ENCODE measurements around the gene SLC5A10.

SLC5A10 gene

DNA sequence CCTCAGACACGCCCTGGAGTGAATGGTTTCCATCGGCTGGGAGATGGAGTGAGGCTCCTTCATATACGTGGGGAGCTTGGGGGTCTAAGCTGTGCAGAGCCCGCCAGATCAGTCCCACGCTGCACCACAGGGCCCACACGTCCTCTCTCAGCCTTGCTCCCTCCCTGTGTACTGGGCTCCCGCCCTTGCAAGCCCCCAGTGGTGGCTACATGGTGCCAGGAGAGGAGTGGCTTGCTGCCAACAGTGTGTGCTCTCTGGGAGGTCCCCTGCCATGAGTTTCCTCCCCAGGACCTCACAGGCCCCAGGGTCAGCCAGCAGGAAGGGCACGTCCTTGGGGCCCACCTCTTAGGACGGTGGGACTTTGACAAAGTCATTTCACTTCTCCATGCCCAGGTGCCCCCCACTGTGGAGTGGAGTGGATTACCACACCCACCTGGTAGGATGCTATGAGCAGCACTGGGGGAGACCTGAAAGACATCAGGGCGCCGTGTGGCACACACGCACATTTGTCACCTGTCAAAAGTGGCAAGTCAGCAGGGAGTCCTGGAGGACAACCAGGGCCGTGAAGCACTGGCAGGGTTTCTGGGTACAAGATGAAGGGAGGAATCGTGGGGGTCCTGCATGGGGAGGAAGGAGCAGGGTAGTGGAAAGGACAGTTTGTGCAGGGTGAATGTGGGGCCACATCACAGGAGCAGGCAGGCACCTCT lies 13.7 kb downstream of the SLC5A10 start:
- no peak for DNase-seq

DNA sequence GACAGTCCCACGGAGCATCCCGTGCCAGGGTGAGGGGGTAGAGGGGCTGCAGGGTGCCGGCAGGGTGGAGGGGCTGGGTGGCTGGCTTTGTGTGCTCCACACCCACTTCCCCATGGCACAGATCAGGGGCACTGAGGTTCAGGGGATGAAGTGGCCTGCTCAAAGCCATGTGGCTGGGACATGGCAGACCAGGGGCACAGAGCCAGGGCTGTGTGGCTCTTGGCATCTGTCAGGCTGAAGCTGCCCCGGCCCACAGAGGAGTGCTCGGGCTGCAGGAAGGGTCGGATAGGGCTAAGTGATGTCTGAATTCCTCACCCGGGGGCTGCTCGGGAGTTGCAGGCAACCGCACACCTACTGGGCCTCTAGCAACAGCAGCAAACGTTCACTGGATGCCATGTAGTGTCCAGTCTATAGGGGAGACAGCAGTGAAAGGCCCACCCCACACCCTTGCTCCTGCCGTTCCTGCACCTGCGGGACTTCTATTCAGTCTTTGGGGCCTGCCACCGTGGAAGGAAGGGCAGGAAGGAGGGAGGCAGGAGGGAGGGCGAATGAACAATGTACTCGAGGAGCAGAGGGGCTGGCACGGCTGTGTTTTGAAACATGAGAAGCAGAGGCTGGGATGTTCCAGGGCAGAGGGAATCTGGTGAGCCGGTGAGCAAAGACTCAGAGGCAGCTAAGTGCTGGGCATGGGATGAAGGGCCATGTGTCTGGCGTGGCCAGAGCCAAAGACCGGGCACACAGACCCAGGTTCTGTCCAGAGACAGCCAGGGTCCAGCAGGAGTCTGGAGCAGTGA lies 15.1 kb downstream of the SLC5A10 start:
- DNase-seq, result no peak

DNA sequence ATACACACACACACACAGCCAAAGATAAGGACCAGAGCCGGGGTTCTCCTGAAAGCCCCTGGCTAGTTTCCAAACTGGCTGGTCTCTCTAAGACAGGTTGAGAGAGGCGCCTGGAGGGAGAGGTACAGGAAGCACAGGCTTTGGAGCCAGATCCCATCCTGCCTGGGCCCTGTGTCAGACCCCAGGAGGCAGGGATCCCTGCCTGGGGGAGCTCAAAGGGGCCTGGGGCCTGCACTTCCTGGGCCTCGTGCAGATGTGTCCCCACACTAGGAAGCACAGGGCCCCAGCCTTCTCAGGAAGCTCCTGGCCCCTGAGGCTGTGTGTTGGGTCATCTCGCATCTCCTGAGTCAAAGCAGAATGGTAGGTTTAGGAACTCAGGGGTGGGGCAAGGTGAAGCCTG lies 16.0 kb downstream of the SLC5A10 start:
- DNase-seq, result no peak

DNA sequence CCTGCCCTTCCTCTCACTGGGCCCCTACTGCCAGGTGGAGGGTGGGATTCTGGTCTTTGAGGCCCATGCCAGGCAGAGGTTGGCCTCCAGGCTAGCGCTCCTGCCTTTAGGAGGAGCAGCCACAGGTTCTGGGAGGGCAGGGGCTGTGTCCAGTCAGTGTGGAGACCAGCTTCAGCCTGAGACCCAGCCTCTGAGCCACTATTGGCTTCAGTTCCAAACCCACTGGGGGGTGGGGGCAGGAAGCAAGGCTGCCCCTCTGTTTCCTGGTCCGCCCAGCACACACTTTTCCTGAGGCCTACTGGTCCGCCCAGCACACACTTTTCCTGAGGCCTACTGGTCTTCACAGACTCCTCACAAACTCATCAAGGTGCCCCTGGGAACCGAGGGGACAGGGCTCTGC lies 16.4 kb downstream of the SLC5A10 start:
- no peak for DNase-seq

DNA sequence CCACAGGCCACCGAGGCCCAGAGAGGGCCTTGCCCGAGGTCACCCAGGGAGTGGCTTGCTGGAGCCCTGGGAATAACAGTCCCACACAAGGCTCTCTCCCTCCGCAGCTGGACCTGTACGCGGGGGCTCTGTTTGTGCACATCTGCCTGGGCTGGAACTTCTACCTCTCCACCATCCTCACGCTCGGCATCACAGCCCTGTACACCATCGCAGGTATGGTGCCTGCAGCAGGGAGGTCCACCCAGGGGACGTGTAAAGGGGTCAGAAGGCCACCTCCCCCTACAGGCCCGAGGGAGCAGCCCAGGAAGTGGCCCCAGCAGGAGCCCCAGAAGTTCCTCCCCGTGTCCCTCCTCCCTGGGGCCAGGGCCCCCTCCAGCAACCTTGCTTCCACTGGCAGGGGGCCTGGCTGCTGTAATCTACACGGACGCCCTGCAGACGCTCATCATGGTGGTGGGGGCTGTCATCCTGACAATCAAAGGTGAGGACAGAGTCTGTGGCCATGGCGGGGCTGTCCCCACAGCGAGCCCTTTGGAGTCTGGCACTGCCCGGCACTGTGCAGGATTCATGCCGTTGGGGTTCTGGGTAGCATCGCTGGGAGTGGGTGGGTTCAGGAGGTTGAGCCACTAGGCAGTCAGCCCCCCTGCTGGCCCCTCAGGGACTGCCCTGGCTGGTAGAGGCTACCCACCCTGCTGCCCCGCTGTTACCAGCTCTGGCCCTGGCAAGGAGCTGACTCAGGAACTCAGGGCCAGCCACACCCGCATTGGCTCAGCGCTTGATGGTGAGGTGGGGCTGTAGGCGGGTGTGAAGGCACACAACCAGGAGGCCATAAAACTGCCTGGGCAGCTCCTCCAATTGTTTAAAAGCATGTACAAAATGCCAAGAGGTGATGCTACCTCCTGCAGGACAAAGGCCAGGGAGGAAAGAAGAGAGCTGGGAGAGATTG lies 17.3 kb downstream of the SLC5A10 start:
- no peak for DNase-seq

DNA sequence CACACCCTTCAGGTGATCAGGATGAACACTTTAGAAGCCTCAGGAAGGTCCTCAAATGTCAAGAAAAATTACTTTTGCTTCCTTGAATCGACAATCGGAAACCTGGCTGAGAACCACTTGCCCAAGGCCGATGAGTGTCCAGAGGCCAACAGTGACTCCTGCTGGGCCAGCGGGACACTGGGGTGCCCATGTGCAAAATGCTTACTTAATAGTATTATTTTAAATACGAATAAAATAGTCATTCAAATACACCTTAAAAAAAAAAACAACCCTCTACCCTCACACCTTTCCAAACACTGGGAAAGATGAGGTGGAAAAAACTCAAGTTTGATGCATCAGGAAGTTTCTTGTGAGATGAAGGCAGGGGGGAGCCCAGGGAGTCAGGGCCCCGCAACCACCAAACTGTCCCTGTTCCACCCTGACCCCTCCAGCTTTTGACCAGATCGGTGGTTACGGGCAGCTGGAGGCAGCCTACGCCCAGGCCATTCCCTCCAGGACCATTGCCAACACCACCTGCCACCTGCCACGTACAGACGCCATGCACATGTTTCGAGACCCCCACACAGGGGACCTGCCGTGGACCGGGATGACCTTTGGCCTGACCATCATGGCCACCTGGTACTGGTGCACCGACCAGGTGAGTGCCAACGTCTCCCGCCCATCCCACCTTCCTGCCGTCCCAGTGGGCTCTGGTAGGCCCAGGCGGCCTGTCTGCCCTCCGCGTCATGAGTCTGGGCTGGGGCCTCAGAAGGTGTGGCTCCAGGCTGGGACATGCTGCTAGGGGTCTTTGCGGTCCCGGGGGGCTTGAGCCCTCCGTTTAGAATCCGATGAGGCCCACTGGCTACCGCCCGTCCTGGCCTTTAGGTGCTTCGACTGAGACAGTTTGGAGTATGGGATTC lies 18.9 kb downstream of the SLC5A10 start:
- no peak for DNase-seq

DNA sequence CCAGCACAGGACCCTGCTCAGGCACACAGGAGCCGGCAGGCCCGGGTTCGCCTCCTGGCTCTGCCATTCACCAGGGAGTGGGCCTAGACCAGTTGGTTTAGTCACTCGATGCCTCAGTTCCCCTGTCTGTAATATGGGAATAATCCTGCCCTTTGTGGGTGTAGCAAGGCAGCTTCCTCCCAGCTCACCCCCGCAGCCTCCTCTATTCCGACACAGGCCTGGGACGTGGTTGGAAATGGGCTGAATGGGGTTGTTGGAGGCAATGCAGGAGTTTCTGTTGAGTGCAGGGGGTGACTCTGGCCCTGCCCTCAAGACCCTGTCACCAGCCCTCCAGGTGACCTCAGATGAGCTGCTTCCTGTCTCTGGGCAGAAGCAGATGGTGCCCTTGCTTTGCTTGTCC lies 19.8 kb downstream of the SLC5A10 start:
- no peak for DNase-seq

DNA sequence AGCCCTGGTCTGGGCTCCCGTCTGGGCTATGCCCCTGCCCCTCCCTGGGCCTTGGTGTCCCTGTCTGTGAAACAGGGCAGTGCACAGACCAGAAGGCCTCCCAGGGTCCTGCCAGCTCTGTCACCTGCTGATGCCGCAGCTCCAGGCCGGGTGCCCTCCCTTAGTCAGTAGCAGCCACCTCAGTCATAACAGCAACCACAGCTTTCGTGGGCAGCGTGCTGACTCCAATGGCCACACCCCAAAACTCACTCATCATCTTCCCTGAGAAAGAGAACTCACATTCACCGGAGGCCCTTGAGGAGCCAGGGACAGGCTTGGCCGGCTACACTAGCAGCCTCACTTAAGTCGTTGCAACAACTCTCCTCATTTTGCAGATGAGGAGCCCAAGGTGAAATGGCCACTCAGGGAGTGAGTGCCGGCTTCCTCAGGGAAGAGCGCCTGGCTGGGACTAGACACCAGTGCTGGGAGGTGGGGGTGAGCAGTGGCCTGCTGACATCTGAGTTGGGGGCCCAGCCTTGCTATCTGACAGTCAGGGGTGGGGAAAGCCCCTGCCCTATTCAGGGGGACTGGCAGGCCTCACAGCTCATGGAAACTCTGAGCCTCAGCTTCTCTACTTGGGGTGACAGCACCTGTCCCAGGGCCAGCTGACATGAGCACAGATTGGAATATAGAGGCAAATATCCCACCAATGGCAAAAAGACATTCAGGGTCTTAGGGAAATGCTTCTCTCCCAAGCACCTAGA lies 22.6 kb downstream of the SLC5A10 start:
- DNase-seq, result no peak

DNA sequence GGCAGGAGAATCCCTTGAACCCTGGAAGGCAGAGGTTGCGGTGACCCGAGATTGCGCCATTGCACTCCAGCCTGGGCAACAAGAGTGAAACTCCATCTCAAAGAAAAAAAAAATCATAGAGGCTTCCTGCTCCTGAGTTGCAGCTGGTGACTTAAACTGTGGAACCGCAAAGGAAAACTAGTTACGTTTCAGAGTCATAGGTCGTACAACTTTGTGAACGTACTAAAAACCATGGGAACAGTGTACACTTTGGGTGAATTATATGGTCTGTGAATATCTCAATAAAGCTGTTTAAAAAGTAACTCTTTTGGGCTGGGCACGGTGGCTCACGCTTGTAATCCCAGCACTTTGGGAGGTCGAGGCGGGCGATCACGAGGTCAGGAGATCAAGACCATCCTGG lies 23.6 kb downstream of the SLC5A10 start:
- no peak for DNase-seq

DNA sequence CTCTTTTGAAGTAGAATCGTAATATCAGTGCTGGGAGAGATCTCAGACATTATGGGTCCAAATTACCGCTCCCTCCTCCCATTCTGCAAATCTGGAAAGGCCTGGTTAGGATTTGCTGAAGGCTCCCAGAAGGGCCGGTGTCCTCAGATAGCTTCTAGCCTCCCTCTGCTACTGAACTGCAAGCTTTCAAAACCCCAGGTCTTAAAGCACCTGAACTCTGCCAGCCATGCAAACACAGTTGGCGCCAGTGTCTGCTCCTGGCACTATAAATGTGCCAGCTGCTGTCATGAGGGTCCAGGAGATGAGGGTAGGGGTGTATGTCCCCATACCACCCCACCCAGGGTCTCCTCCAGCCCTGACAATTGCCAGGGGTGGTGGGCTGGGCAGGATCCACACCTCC lies 24.2 kb downstream of the SLC5A10 start:
- no peak for DNase-seq

DNA sequence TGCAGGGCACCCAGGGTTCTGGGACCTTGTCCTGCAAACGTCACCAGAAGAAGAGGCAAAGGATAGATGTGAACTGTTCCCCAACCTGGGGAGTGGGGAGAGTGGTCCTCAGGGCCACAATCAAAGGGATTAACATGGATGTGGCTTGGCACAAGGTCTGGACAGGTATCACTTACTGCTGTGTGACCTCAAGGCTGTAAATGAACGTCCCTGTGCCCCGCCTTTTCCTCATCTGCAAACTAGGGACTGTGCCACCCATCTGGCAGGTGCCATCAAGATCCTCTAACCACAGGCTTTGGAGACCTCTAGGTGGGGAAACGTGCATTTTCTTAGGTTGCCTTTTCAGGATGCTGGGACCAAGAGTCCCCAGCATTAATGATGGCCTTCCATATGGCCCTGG lies 25.1 kb downstream of the SLC5A10 start:
- DNase-seq, result no peak

DNA sequence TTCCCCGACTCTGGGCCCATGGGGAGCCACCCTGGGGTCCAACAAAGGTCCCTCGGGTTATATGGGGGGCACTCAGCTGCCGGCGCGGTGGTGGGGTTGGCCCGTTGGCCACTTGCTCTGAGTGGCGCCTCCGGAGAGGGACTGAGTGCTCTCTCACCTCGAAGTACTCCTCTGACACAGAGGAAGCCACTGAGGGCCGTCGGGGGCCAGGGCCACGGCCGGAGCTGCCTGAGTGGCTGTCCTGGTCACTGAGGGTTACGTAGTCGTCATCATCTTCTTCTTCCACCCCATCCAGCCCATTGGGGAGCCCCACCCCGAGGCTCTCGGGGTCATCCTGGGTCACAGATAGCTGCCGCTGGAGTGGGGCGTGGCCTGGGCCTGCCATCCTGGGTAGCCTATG lies 25.7 kb downstream of the SLC5A10 start:
- no peak for DNase-seq

DNA sequence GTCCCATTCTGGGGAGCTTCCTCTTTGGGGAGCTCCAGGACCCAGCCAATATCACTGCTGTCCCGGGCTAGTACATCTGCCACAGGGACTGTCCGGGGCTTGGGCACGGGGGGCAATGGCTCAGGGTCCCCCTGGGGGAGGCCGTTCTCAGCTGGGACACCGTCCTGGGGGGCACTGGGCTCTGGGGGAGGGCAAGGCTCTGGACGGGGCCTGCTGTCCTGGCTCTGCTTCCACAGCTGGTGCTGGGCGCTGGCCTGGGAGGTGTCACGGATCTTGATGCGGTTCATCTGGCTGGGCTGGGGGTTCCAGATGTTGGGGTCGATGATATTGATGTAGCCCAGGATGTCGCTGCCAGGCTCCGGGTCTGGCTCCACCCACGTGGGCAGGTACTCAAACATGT lies 26.1 kb downstream of the SLC5A10 start:
- no peak for DNase-seq

DNA sequence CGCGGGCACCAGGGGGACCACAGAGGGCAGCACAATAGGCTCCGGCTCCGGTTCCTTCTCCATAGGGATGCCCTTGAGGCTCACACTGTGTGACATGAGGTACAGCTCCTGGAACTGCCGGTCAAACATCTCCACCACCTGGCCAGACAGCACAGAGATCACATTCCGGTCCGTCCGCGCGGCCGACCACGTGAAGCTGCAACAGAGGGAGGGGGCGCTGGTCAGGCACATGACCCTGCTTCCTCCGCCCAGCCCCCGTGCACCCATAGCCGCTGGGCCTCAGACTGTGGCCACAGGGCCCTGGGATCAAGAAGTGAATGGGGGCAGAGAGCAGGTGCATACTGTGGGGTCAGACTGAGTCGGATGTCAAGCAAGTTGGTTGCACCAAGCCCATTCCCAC lies 26.7 kb downstream of the SLC5A10 start:
- DNase-seq, result no peak

DNA sequence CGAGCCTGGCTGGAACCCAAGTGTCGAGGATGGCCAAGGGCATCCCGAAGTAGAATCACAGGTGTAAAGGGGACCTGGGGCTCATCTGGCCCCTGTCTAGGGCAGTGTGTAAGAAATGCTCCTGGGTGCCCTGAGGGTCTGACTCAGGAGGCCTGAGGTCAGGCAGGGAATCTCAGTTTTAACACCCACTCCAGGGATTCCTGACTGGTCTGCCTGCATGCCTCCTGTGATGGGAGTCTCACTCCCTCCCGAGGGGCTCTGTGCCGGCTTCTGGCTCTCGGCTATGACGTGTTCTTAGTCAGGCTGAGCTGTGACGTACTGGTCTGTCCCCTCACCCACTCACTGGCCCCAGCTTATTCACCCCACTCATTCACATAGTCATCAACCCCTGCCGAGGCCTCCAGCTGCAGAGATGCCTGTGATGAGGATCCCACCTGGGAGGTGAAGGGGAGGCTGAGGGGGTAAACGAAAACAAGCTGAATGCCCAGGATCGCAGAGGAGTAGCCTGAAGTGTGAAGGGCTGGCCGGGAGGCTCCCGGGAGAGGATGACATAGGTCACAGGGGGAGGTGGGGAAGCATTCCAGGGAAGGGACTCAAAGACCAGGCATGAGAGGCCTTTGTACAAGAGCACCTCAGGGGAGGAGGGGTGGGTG lies 28.8 kb downstream of the SLC5A10 start:
- DNase-seq, result no peak

DNA sequence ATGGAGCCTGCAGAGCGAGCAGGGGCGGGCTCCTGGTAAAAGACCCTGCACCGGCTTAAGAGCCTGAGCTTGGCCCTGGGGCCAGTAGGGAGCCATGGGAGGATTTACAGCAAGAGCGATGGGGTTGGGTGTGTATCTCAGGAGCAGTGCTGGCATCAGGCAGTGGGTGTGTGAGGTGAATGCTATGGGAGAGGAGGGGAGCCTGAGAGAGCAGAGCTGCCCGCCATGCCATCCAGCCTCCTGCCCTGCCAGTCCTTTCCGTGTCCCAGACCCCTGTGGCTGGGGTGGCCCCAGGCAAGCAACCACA lies 29.3 kb downstream of the SLC5A10 start:
- DNase-seq, result no peak

DNA sequence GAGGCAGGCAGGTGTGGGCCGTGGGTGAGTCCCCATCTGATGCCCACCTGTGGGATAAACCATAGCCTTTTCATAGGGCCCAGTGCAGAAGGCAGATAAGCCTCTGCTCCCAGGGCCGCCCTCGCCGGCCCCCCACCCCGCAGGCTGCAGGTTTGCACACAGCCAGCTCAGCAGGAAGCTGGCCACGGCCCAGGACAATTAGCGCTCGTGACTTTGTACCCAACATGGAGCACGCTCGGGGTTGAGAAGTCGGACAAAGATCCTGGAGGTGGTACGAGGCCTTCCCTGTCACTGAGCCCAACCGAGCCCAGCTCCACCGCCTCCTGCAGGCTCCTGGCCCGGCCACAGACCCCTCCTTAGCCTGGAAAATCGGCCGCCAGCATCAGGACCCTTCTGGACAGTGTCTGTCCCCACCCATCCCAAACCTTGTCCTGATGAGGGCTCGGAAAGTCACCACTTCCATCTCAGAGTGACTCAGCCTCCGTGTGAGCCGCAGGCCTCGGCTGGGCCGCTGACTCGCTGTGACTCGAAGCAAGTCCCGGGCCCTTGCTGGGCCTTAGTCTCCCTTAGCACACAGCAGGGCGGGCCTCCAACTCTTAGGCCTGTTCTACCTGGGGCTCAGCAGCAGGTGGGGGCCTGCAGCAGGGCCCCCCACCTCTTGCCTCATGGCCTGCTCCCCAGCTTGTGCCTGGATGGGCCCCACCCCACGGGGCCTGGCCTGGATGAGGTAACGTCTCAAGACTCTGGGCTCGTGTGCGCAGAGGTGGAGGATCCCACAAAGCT lies 29.9 kb downstream of the SLC5A10 start:
- no peak for DNase-seq

DNA sequence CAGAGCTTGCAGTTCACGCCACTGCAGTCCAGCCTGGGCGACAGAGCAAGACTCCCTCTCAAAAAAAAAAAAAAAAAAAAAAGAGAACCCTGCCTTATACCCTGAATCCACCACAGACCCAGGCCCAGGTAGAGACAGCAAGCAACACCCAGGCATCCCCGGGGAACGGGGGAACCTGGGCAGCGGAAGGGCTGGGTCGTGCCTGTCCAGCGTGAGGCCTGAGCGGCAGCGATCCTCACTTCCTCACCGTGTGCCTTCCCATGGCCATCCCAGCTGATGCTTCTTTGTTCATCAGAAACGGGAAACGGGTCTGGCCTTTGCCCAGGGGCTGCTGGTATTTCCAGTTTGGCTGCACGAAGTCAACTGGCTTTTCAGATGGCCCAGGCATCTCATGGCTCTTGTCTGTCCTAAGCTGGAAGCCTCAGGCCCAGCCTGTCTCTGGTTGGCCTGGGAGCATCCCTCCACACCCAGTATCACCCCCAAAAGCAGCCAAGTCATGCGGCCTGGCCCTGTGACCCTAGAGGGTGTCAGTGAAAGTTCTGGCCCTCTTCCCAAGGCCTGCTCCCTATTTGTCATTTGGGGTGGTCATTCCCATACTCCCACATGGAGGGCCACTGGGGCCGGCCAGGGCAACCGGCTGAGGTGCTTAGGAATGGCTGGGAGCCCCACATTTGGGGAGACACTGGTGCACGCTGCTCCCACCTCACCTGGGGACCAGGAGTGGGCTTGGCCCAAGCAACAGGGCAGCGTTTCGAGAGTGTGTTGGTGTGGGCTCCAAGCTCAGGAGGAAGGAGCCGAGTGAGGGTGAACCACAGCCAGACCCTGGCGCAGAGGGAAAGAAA lies 32.5 kb downstream of the SLC5A10 start:
- no peak for DNase-seq

DNA sequence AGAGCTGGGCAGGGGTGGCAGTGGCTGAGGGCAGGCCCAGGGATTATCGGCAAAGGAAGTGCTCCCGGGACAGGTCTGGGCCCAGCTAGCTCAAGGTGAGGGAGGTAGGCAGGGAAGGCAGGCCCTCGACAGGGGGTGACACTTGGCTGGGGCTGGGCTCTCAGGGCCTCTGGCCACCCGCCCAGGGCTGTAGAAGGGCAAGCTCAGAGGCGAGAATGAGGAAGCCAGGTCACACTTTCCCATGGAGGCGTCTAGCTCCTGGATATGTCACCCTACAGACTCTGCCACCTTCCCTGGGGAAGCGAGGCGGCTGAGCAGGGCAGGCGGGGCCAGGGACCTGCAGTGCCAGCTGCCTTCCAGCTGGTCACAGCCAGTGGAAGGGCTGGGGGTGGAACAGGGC lies 33.5 kb downstream of the SLC5A10 start:
- no peak for DNase-seq
